DND-41 (cell line): ENCODE data around the gene OBSL1.

Source experiments
- CTCF ChIP-seq: IDR thresholded peaks from 2 replicates; pipeline ENCODE4 v1.5.1; 2012; ENCODE audit warnings: borderline replicate concordance, low read length, moderate library complexity, mild to moderate bottlenecking; ENCODE audit not compliant: poor library complexity, severe bottlenecking; ENCODE audit errors: extremely low read depth
- EZH2 ChIP-seq: IDR thresholded peaks from 3 replicates; pipeline ENCODE4 v1.6.1; 2012; ENCODE audit warnings: borderline replicate concordance, low read depth, mild to moderate bottlenecking, moderate library complexity, low read length, inconsistent platforms; ENCODE audit not compliant: severe bottlenecking

- no peak for TF ChIP-seq CTCF
- no peak for TF ChIP-seq EZH2
Measured at GRCh38 chr2:219612577-219613286, 41.4 kb upstream of the OBSL1 start.
